Loucy (cell line): ENCODE results near the gene GAGE12E.
"Not testable (repeated sequence)": the region's sequence is repeated elsewhere in the genome, so short reads cannot be mapped to it uniquely, and the experiment has no call there.

Experiments
- CTCF ChIP-seq: fragments of 200-600 bp; sonication (generic); conservative IDR thresholded peaks from 2 replicates; pipeline ENCODE4 v1.5.1; 2014; ENCODE audit warnings: mild to moderate bottlenecking, antibody characterized with exemption, low read length
- EZH2phosphoT487 ChIP-seq: fragments of 200-600 bp; IDR thresholded peaks from 2 replicates; pipeline ENCODE4 v1.6.1; 2018; ENCODE audit warnings: antibody characterized with exemption, mild to moderate bottlenecking, moderate library complexity, borderline replicate concordance

- not testable (repeated sequence) for TF ChIP-seq CTCF, EZH2phosphoT487
Measured at GRCh38 chrX:49569152-49569551, 18.1 kb downstream of the GAGE12E start.
